IPS-15b (cell line): ENCODE data around the gene CNPY4.
"Not testable (repeated sequence)": the region's sequence is repeated elsewhere in the genome, so short reads cannot be mapped to it uniquely, and the experiment has no call there.

ENCODE experiments used
- H3K27me3 ChIP-seq: one replicate; pipeline ENCODE4 v1.6.1; 2013; ENCODE audit warnings: low read length; ENCODE audit not compliant: control insufficient read depth, insufficient read depth
- H3K36me3 ChIP-seq: one replicate; pipeline ENCODE4 v1.6.1; 2013; ENCODE audit warnings: low read length; ENCODE audit not compliant: control insufficient read depth, insufficient read depth
- H3K4me1 ChIP-seq: one replicate; pipeline ENCODE4 v1.6.1; 2013; ENCODE audit warnings: mild to moderate bottlenecking, low read length; ENCODE audit not compliant: control insufficient read depth, insufficient read depth
- H3K4me3 ChIP-seq: one replicate; pipeline ENCODE4 v1.5.1; 2013; ENCODE audit warnings: low read depth, low read length
- H3K9ac ChIP-seq: one replicate; pipeline ENCODE4 v1.6.1; 2013; ENCODE audit warnings: low read depth, mild to moderate bottlenecking, low read length
- H3K9me3 ChIP-seq: one replicate; pipeline ENCODE4 v1.6.1; 2013; ENCODE audit warnings: mild to moderate bottlenecking, low read length; ENCODE audit not compliant: control insufficient read depth, insufficient read depth

The CNPY4 gene

GRCh38 chr7:100126931-100127865, 7.8 kb downstream of the CNPY4 start, which contains the start of gene MBLAC1:
MBLAC1 (plus strand) TSS chr7:100126967; CDS start chr7:100127396, 429 bp downstream.
- peak within 1 kb of the TSS; percentile 97 for H3K9ac ChIP-seq
- no peaks in the 10 kb centered on the region for H3K36me3 ChIP-seq
- no peaks in the 10 kb centered on the region for H3K9me3 ChIP-seq
- H3K4me1 ChIP-seq: no peaks in the 10 kb centered on the region
- H3K27me3 ChIP-seq: peaks cover 17% of the 10 kb centered on the region
- H3K4me3 ChIP-seq: peak within 1 kb of the TSS; percentile 99

- Histone ChIP-seq H3K9me3 (no peaks in the 10 kb centered on the region), H3K4me3 (peak overlapping the region; percentile 99), H3K27me3 (peaks cover 17% of the 10 kb centered on the region), H3K4me1 (no peaks in the 10 kb centered on the region), H3K36me3 (no peaks in the 10 kb centered on the region), H3K9ac (peak overlapping the region; percentile 65)
These were observed 8.6 kb downstream of the CNPY4 start for GRCh38 chr7:100127866-100128636.

- Histone ChIP-seq H3K36me3 (no peaks in the 10 kb centered on the region), H3K27me3 (peaks cover 17% of the 10 kb centered on the region), H3K4me3 (peak overlapping the region; percentile 99), H3K9ac (no peak overlapping the region), H3K9me3 (no peaks in the 10 kb centered on the region), H3K4me1 (no peaks in the 10 kb centered on the region)
These were observed 9.2 kb downstream of the CNPY4 start for GRCh38 chr7:100128637-100128963.

GRCh38 chr7:100130220-100130607, 10.8 kb downstream of the CNPY4 start:
- peaks cover 17% of the 10 kb centered on the region for H3K27me3 ChIP-seq
- not testable (repeated sequence) for H3K9me3 ChIP-seq, H3K4me1 ChIP-seq, H3K9ac ChIP-seq, H3K36me3 ChIP-seq, H3K4me3 ChIP-seq

- H3K27me3 ChIP-seq: peaks cover 17% of the 10 kb centered on the region
- H3K4me3 ChIP-seq: peak overlapping the region; percentile 18
- H3K9ac ChIP-seq: no peak overlapping the region
- H3K9me3 ChIP-seq: no peaks in the 10 kb centered on the region
- no peaks in the 10 kb centered on the region for H3K36me3 ChIP-seq
- H3K4me1 ChIP-seq: no peaks in the 10 kb centered on the region
These were observed 11.4 kb downstream of the CNPY4 start for GRCh38 chr7:100130608-100131453.

GRCh38 chr7:100132126-100132525, 12.7 kb downstream of the CNPY4 start:
- no peaks in the 10 kb centered on the region for H3K4me1 ChIP-seq
- H3K4me3 ChIP-seq: no peak overlapping the region
- H3K9me3 ChIP-seq: no peaks in the 10 kb centered on the region
- H3K9ac ChIP-seq: no peak overlapping the region
- H3K36me3 ChIP-seq: no peaks in the 10 kb centered on the region
- H3K27me3 ChIP-seq: peaks cover 17% of the 10 kb centered on the region

- no peak overlapping the region for H3K9ac ChIP-seq
- no peak overlapping the region for H3K4me3 ChIP-seq
- no peaks in the 10 kb centered on the region for H3K9me3 ChIP-seq
- no peaks in the 10 kb centered on the region for H3K36me3 ChIP-seq
- H3K27me3 ChIP-seq: peaks cover 16% of the 10 kb centered on the region
- no peaks in the 10 kb centered on the region for H3K4me1 ChIP-seq
These were observed 13.3 kb downstream of the CNPY4 start for GRCh38 chr7:100132697-100133151.

GRCh38 chr7:100137851-100138760, 18.7 kb downstream of the CNPY4 start:
- H3K9ac ChIP-seq: no peak overlapping the region
- H3K36me3 ChIP-seq: no peaks in the 10 kb centered on the region
- no peaks in the 10 kb centered on the region for H3K9me3 ChIP-seq
- H3K4me1 ChIP-seq: no peaks in the 10 kb centered on the region
- H3K27me3 ChIP-seq: no peaks in the 10 kb centered on the region
- no peak overlapping the region for H3K4me3 ChIP-seq

GRCh38 chr7:100141555-100141949, 22.1 kb downstream of the CNPY4 start:
- no peak overlapping the region for H3K4me3 ChIP-seq
- H3K9ac ChIP-seq: no peak overlapping the region
- no peaks in the 10 kb centered on the region for H3K9me3 ChIP-seq
- no peaks in the 10 kb centered on the region for H3K27me3 ChIP-seq
- no peaks in the 10 kb centered on the region for H3K36me3 ChIP-seq
- no peaks in the 10 kb centered on the region for H3K4me1 ChIP-seq

- no peaks in the 10 kb centered on the region for H3K4me1 ChIP-seq
These were observed 23.0 kb downstream of the CNPY4 start for GRCh38 chr7:100142461-100142860.

More at GRCh38 chr7:100142461-100142860, 23.0 kb downstream of the CNPY4 start:
- Histone ChIP-seq H3K4me3 (no peak overlapping the region), H3K9ac (no peak overlapping the region), H3K9me3 (no peaks in the 10 kb centered on the region), H3K36me3 (no peaks in the 10 kb centered on the region), H3K27me3 (no peaks in the 10 kb centered on the region)
